Measurements from ENCODE around the gene LMX1B. TPM values are rescaled to one million over a fixed set of nuclear protein-coding genes. Genes with fewer than 3 reads are reported as not detected.

The LMX1B gene
- total RNA-seq, 1 donor from 2014 or later = 0.21 TPM

- DNase-seq = no peak
- Histone ChIP-seq H3K36me3 (no peaks in the 10 kb centered on the region), H3K9me3 (no peaks in the 10 kb centered on the region), H3K4me3 (no peak overlapping the region), H3K27ac (no peak overlapping the region), H3K27me3 (ENCODE audit: low read depth) (peaks cover 74% of the 10 kb centered on the region), H3K4me1 (peaks cover 2% of the 10 kb centered on the region)
- no peak for TF ChIP-seq CTCF (IDR thresholded peaks at IDR 0.05)
- no peak for ATAC-seq
- intact Hi-C loops (cut with DNase I) = no loop called here
Measured at GRCh38 chr9:126688617-126689016, 74.9 kb downstream of the LMX1B start.

- no peak overlapping the region for H3K27ac ChIP-seq
- TF ChIP-seq CTCF (IDR thresholded peaks at IDR 0.05) = no peak
- DNase-seq = no peak
- no peak for ATAC-seq
- H3K27me3 ChIP-seq (ENCODE audit: low read depth) = peaks cover 68% of the 10 kb centered on the region
- H3K4me3 ChIP-seq = no peak overlapping the region
- H3K9me3 ChIP-seq = no peaks in the 10 kb centered on the region
- no peaks in the 10 kb centered on the region for H3K4me1 ChIP-seq
- intact Hi-C loops (cut with DNase I) = no loop called here
- no peaks in the 10 kb centered on the region for H3K36me3 ChIP-seq
Measured at GRCh38 chr9:126689027-126689825, 75.5 kb downstream of the LMX1B start.

GRCh38 chr9:126690431-126691051, 76.8 kb downstream of the LMX1B start:
- DNase-seq = no peak

GRCh38 chr9:126692041-126692758, 78.5 kb downstream of the LMX1B start:
- ATAC-seq (no peak), DNase-seq (no peak)
- Histone ChIP-seq H3K4me1 (no peaks in the 10 kb centered on the region), H3K27me3 (ENCODE audit: low read depth) (peaks cover 42% of the 10 kb centered on the region), H3K36me3 (no peaks in the 10 kb centered on the region), H3K27ac (no peak overlapping the region), H3K9me3 (no peaks in the 10 kb centered on the region), H3K4me3 (no peak overlapping the region)
- intact Hi-C loops (cut with DNase I) = no loop called here
- TF ChIP-seq CTCF (IDR thresholded peaks at IDR 0.05) = no peak

More at GRCh38 chr9:126690431-126691051, 76.8 kb downstream of the LMX1B start:
- Histone ChIP-seq H3K4me1 (no peaks in the 10 kb centered on the region), H3K27ac (no peak overlapping the region), H3K4me3 (no peak overlapping the region), H3K27me3 (ENCODE audit: low read depth) (peaks cover 55% of the 10 kb centered on the region), H3K36me3 (no peaks in the 10 kb centered on the region), H3K9me3 (no peaks in the 10 kb centered on the region)
- TF ChIP-seq CTCF (IDR thresholded peaks at IDR 0.05) = peak; percentile 67
- intact Hi-C loops (cut with DNase I) = no loop called here
- peak; percentile 68 to 69 for ATAC-seq

GRCh38 chr9:126692759-126693427, 79.2 kb downstream of the LMX1B start:
- peaks cover 38% of the 10 kb centered on the region for H3K27me3 ChIP-seq (ENCODE audit: low read depth)
- no peaks in the 10 kb centered on the region for H3K4me1 ChIP-seq
- intact Hi-C loops (cut with DNase I) = no loop called here
- no peak for DNase-seq
- H3K9me3 ChIP-seq = no peaks in the 10 kb centered on the region
- TF ChIP-seq CTCF (IDR thresholded peaks at IDR 0.05) = no peak
- no peak for ATAC-seq
- no peaks in the 10 kb centered on the region for H3K36me3 ChIP-seq
- H3K27ac ChIP-seq = no peak overlapping the region
- no peak overlapping the region for H3K4me3 ChIP-seq
